NCI-H2196 (cell line): Measurements from ENCODE around the gene PSMB4.
"Not testable (repeated sequence)": the region's sequence is repeated elsewhere in the genome, so short reads cannot be mapped to it uniquely, and the experiment has no call there.

ENCODE experiments used
- DNase-seq: peaks from one replicate; lab custom pipeline; 2025; ENCODE audit not compliant: unreplicated experiment; lab: John Stamatoyannopoulos, UW

The PSMB4 gene

DNA sequence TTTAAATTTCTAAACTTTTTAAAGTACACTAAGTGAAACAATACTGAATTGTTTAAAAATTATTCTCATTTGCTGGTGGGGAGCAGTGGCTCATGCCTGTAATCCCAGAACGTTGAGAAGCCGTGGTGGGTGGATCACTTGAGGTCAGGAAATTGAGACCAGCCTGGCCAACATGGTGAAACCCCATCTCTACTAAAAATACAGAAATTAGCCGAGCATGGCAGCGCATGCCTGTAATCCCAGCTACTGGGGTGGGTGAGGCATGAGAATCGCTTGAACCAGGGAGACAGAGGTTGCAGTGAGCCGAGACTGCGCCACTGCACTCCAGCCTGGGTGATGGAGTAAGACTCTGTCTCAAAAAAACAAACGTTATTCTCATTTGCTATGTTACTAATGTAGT is 38.0 kb downstream of the PSMB4 start:
- not testable (repeated sequence) for DNase-seq

DNA sequence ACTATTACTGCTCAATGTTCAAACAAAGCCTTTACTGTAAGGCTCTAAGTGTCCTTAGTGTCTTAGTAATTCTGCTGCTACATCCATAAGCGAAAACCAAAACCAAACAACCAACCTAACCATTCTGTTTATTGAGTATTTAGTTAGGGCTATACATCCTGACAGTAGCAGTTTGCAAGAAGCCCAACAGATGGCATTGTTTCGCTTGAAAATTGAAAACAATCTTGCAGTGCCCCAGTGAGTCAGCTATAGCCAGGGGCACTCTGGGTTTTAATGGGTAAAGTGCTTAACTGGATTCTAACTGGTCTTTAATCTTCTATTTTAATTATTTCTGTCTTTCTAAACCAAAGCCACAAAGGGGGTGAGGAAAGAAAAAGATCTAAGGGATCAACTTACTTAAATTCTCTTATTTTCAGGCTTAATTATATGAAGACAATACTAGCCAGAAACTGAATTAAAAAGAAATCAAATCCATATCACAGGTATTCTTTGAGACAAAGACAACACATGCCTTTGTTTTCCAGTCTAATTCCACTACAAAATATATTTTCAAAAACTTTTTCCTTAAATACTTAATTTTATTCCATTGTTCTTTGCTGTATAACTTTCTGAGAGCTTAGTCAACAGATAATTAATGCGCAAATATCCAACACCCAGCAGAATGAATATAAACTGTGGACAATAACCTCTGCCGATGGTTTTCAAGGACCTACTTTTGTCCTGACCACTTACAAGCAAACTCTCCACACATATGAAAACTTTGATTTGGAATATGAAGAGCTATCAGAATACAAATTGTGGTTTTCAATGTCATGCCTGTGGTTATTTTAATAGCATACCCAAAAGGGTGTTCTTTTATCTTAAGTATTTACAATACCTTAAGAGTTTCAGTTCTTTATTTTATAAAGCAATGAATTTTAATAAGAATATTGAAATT is 44.7 kb downstream of the PSMB4 start:
- peak; percentile 80 for DNase-seq

DNA sequence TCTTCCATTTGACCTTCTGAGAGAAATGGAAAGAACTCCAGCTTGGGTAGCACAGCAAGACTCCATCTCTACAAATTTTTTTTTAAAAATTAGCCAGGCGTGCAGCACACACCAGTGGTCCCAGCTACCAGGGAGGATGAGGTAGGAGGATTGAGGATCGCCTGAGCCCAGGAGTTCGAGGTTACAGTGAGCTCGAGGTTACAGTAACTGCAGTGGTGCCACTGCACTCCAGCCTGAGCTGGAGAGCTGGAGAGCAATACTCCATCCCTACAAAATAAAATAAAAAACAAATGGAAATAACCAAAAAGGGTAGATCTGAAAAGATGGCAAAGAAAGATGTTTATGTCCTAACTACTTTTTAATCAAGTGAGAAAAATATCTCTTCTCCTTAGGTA is 45.4 kb downstream of the PSMB4 start:
- DNase-seq, result no peak

DNA sequence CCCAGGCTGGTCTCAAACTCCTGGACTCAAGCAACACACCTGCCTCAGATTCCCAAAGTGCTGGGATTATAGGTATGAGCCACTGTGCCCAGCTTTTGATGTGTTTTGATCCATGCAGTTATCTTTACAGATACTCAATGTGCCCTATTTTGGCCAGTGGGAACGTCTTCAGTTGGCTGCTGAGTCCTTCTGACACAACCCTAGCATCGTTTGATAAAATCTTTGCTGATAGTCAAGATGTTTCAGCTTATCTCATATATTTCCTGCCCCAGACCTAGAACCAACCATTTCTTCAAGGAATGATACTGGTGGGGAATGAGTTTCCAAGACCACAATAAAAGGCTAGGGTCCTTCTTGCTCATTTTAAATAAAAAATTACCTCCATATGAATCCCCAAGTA is 48.3 kb downstream of the PSMB4 start:
- DNase-seq, result no peak
